Spleen (tissue), 11 donors: ENCODE results near the gene PAGR1. TPM values are rescaled to one million over a fixed set of nuclear protein-coding genes. Genes with fewer than 3 reads are reported as not detected.
"Not testable (repeated sequence)": the region's sequence is repeated elsewhere in the genome, so short reads cannot be mapped to it uniquely, and the experiment has no call there.

Experiments used
- DNase-seq: peaks from one replicate; pipeline ENCODE4 v3.0.0-alpha.2; 2020
- H3K27ac ChIP-seq, 8 donors: fragments of 200-600 bp; sonication (generic) in 7 of 8; 1 replicate in 4 of 8; 2 replicates in 4 of 8; pipeline versions ENCODE4 v1.5.0 to v1.8.0; 2016 to 2021; ENCODE audit warnings: inconsistent platforms in 4 of 8, mild to moderate bottlenecking in 4 of 8, moderate library complexity in 1 of 8
- H3K27me3 ChIP-seq, 7 donors: fragments of 200-600 bp; sonication (generic) in 6 of 7; replicated peaks in 1 of 7; 1 replicate in 4 of 7; 2 replicates in 3 of 7; pipeline versions ENCODE4 v1.5.0 to v1.8.0; 2016 to 2021; ENCODE audit warnings: inconsistent platforms in 3 of 7, mild to moderate bottlenecking in 1 of 7
- H3K36me3 ChIP-seq, 6 donors: fragments of 200-600 bp; sonication (generic) in 5 of 6; 1 replicate in 4 of 6; 2 replicates in 2 of 6; pipeline versions ENCODE4 v1.5.0 to v1.8.0; 2016 to 2021; ENCODE audit warnings: inconsistent platforms in 2 of 6
- H3K4me1 ChIP-seq, 6 donors: fragments of 200-600 bp; sonication (generic) in 5 of 6; 1 replicate in 3 of 6; 2 replicates in 3 of 6; pipeline versions ENCODE4 v1.5.0 to v1.8.0; 2016 to 2021; ENCODE audit warnings: inconsistent platforms in 3 of 6
- H3K4me3 ChIP-seq, 8 donors: fragments of 200-600 bp; sonication (generic) in 7 of 8; 1 replicate in 4 of 8; 2 replicates in 4 of 8; pipeline versions ENCODE4 v1.5.0 to v1.8.0; 2016 to 2021; ENCODE audit warnings: inconsistent platforms in 4 of 8, mild to moderate bottlenecking in 4 of 8, moderate library complexity in 2 of 8
- H3K9me3 ChIP-seq, 8 donors: fragments of 200-600 bp; sonication (generic) in 7 of 8; 1 replicate in 4 of 8; 2 replicates in 4 of 8; pipeline versions ENCODE4 v1.5.0 to v1.8.0; 2016 to 2021; ENCODE audit warnings: inconsistent platforms in 4 of 8
- CTCF ChIP-seq, 11 experiments: fragments of 200-600 bp in 7 of 11; fragments of 450-650 bp in 4 of 11; sonication (generic) in 4 of 11; IDR thresholded peaks in 8 of 11; conservative IDR thresholded peaks in 3 of 11; 1 replicate in 7 of 11; 2 replicates in 4 of 11; pipeline versions ENCODE4 v1.4.0 to v1.8.0; 2016 to 2021; ENCODE audit warnings: antibody characterized with exemption in 11 of 11, inconsistent platforms in 4 of 11, mild to moderate bottlenecking in 1 of 11
- POLR2A ChIP-seq, 3 donors: fragments of 450-650 bp; IDR thresholded peaks; one replicate each; pipeline ENCODE4 v1.5.1; 2017; ENCODE audit warnings: antibody characterized with exemption in 3 of 3, mild to moderate bottlenecking in 1 of 3
- POLR2AphosphoS5 ChIP-seq, 3 donors: sonication (generic); formaldehyde crosslinking; IDR thresholded peaks; one replicate each; pipeline ENCODE4 v1.5.1; 2017; ENCODE audit warnings: antibody characterized with exemption in 3 of 3
- WGBS, 5 donors: extraction: QIAGEN DNeasy Blood & Tissue Kit in 3 of 5; methylation state at CpG; one replicate each; pipeline versions ENCODE4 v1.1.5 to v1.1.7; 2013 to 2018; 5-methylcytosine and 5-hydroxymethylcytosine counted together
- intact Hi-C: fragments of 100-400 bp; cut with DNase I; formaldehyde crosslinking; loops from one replicate; pipeline ENCODE4 v1.15.0; 2023; ENCODE audit warnings: low total_unique reads
- polyA plus RNA-seq, 3 donors: library from polyadenylated mRNA; stranded (reverse); fragments of 200-250 nt; gene quantifications; one replicate each; pipeline ENCODE4 v1.2.1, GENCODE V29; 2013
- total RNA-seq, 7 donors: library from RNA; depleted of rRNA in 3 of 7; stranded (reverse); fragments of >200 nt in 3 of 7; fragmentation: NEBNext Ultra II Directional in 4 of 7; extraction: Animal tissue kit (Norgen Biotek cat#: 25700) in 4 of 7; gene quantifications; one replicate each; pipeline versions ENCODE4 v1.1.0 to v1.2.1, GENCODE V29; 2016 to 2021
- donor health status: healthy with polysubstance abuse.
- donor health status: DM: no; HTN: no; CAD: no; lungs with moderate emphysema.
- donor health status: DM: no; HTN: no; CAD: no.
- donor health status: Bipolar disorder and iron deficiency.
- donor health status: healthy.
- donor health status: DM: no; HTN: no; CAD: no.
- donor health status: DM: yes; HTN: yes; CAD: no.

PAGR1 gene
- total and polyA plus RNA-seq, 10 donors, result 17.3 to 46.4 (median 31.7) TPM

GRCh38 chr16:29779474-29779873 lies 36.5 kb upstream of the PAGR1 start:
- Histone ChIP-seq H3K9me3 (no peaks in the 10 kb centered on the region), H3K27ac (no peak overlapping the region), H3K4me3 (no peak overlapping the region), H3K4me1 (peaks cover 0 to under 1% (median 0%) of the 10 kb centered on the region in 6 donors), H3K36me3 (no peaks in the 10 kb centered on the region), H3K27me3 (no peaks in the 10 kb centered on the region)
- WGBS, 5 donors, result 79 to 94% (median 86%) methylated on average over 10 of the region's 10 CpGs
- TF ChIP-seq CTCF (IDR thresholded peaks at IDR 0.05 in 8 of 11, conservative IDR thresholded peaks at IDR 0.05 in 3 of 11) (no peak), POLR2A (IDR thresholded peaks at IDR 0.05) (no peak), POLR2AphosphoS5 (IDR thresholded peaks at IDR 0.05) (no peak)
- DNase-seq, result no peak
- intact Hi-C loops, result no loop called here

GRCh38 chr16:29783094-29783953 lies 32.6 kb upstream of the PAGR1 start:
- H3K27me3 ChIP-seq, intact Hi-C loops, H3K27ac ChIP-seq, DNase-seq, H3K36me3 ChIP-seq, H3K9me3 ChIP-seq, H3K4me3 ChIP-seq: not testable (repeated sequence)
- 85 to 89% (median 86%) methylated on average over 13 of the region's 13 CpGs for WGBS, 5 donors
- H3K4me1 ChIP-seq, result peaks cover 0 to 14% (median 12%) of the 10 kb centered on the region in 6 donors

- Histone ChIP-seq H3K9me3 (no peaks in the 10 kb centered on the region), H3K4me3 (no peak overlapping the region), H3K27me3 (no peaks in the 10 kb centered on the region), H3K36me3 (no peaks in the 10 kb centered on the region), H3K27ac (no peak overlapping the region), H3K4me1 (peaks cover 0 to 18% (median 12%) of the 10 kb centered on the region in 6 donors)
- WGBS, 5 donors, result 89 to 97% (median 90%) methylated on average over 2 of the region's 2 CpGs
- intact Hi-C loops, result no loop called here
- DNase-seq, result no peak
- TF ChIP-seq POLR2A (IDR thresholded peaks at IDR 0.05) (no peak), POLR2AphosphoS5 (IDR thresholded peaks at IDR 0.05) (no peak), CTCF (IDR thresholded peaks at IDR 0.05 in 8 of 11, conservative IDR thresholded peaks at IDR 0.05 in 3 of 11) (no peak)
Observed at GRCh38 chr16:29784157-29784556, 31.8 kb upstream of the PAGR1 start.

GRCh38 chr16:29784901-29785500 lies 31.0 kb upstream of the PAGR1 start:
- intact Hi-C loops, result no loop called here
- WGBS, 5 donors, result 18 to 33% (median 21%) methylated on average over 26 to 38 of the region's 38 CpGs
- H3K27me3 ChIP-seq, result no peaks in the 10 kb centered on the region
- H3K36me3 ChIP-seq, result no peaks in the 10 kb centered on the region
- H3K4me1 ChIP-seq, result peaks cover 0 to 26% (median 19%) of the 10 kb centered on the region in 6 donors
- H3K27ac ChIP-seq, result peak overlapping the region in 4 of 8 donors; percentile 4 to 56 (median 30)
- peak; percentile 95 for DNase-seq
- peak overlapping the region in 6 of 8 donors; percentile 4 to 50 (median 14) for H3K4me3 ChIP-seq
- TF ChIP-seq POLR2A (IDR thresholded peaks at IDR 0.05), result no peak
- peak; percentile 45 to 75 (median 55) for TF ChIP-seq POLR2AphosphoS5 (IDR thresholded peaks at IDR 0.05)
- peak; percentile 60 to 93 (median 83) for TF ChIP-seq CTCF (IDR thresholded peaks at IDR 0.05 in 8 of 11, conservative IDR thresholded peaks at IDR 0.05 in 3 of 11)
- no peaks in the 10 kb centered on the region for H3K9me3 ChIP-seq

- DNase-seq, H3K36me3 ChIP-seq, H3K27ac ChIP-seq, H3K27me3 ChIP-seq, H3K9me3 ChIP-seq, H3K4me3 ChIP-seq, intact Hi-C loops: not testable (repeated sequence)
- peaks cover 10 to 45% (median 35%) of the 10 kb centered on the region in 6 donors for H3K4me1 ChIP-seq
- WGBS, 5 donors, result 82 to 90% (median 87%) methylated on average over 4 of the region's 4 CpGs
Observed at GRCh38 chr16:29787155-29787554, 28.8 kb upstream of the PAGR1 start.
